Ammon's horn (tissue), 1 donor: ENCODE data around the gene RIMBP2.

ENCODE experiments used
- DNase-seq: peaks from one replicate; pipeline ENCODE4 v3.0.0-alpha.2; 2016; ENCODE audit warnings: low spot score

The RIMBP2 gene

GRCh38 chr12:130484221-130484620 is 231.9 kb downstream of the RIMBP2 start:
- no peak for DNase-seq

DNA sequence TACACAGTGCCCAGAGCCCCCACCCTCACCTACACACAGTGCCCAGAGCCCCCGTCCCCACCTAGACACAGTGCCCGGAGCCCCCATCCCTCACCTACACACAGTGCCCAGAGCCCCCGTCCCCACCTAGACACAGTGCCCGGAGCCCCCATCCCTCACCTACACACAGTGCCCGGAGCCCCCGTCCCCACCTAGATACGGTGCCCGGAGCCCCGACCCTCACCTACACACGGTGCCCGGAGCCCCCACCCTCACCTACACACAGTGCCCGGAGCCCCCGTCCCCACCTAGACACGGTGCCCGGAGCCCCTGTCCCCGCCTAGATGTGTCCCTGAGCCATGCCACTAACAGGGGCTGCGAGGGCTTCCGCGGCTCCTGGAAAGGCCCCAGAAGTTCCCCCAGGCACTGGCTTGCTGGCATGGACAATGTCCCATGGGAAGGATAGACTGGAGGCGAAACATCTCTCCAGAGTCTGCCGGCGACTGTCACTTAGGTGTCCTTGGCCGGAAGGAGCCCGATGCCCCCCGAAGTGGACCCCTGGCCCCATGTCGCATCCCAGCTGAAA is 232.4 kb downstream of the RIMBP2 start:
- DNase-seq = no peak

DNA sequence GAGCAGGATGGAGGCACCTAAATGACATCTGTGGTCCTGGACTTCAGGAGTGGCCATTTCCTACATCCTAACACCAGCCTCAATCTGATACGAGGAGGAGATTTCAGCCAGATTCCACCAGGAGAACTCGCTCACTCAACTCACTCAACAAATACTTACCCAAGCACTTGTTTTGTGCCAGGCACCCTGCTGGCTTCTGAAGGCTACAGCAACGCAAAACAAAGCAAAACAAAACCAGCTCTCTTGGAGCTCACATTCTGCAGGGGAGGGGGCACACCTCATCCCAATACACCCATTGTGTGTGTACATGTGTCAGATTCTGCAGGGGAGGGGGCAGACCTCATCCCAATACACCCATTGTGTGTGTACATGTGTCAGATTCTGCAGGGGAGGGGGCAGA is 233.7 kb downstream of the RIMBP2 start:
- no peak for DNase-seq

- no peak for DNase-seq
Observed at GRCh38 chr12:130481392-130481879, 234.7 kb downstream of the RIMBP2 start.

- no peak for DNase-seq
Observed at GRCh38 chr12:130480887-130481286, 235.2 kb downstream of the RIMBP2 start.

- no peak for DNase-seq
Observed at GRCh38 chr12:130480231-130480630, 235.9 kb downstream of the RIMBP2 start.

DNA sequence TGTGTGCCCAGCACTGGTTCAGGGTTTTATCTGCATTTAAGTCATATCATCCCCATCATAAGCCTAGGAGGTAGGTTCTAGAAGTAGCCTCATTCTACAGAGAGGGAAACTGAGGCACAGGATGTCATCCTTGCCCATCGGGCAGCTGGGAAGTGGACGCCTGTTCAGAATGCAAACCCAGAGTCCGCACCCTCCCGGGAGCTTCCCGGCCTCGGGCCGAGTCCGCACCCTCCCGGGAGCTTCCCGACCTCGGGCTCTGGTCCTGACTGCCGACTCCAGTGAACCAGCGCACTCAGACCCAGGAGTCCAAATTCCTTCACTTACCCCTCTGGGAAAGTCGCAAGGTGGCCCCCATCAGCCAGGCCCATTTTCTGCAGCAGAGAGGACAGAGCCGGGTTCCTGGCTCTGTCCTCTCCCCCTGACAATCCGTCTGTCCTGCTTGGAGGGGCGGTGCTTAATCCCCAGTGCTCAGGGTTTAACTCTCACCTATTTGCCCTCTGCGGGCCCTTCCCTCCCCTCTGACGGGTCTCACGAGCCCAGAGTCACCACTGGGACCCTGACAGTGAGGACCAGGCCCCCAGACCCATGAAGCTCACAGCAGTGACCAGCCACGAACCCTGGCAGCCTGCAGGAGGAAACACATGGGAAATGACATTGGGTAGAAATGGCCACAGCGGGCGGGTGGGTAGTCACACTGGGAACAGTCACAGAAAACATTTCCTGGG is 236.5 kb downstream of the RIMBP2 start:
- DNase-seq = no peak

GRCh38 chr12:130478786-130479185 is 237.3 kb downstream of the RIMBP2 start:
- no peak for DNase-seq

- no peak for DNase-seq
Observed at GRCh38 chr12:130477701-130478100, 238.4 kb downstream of the RIMBP2 start.

GRCh38 chr12:130477266-130477665 is 238.8 kb downstream of the RIMBP2 start:
- no peak for DNase-seq

DNA sequence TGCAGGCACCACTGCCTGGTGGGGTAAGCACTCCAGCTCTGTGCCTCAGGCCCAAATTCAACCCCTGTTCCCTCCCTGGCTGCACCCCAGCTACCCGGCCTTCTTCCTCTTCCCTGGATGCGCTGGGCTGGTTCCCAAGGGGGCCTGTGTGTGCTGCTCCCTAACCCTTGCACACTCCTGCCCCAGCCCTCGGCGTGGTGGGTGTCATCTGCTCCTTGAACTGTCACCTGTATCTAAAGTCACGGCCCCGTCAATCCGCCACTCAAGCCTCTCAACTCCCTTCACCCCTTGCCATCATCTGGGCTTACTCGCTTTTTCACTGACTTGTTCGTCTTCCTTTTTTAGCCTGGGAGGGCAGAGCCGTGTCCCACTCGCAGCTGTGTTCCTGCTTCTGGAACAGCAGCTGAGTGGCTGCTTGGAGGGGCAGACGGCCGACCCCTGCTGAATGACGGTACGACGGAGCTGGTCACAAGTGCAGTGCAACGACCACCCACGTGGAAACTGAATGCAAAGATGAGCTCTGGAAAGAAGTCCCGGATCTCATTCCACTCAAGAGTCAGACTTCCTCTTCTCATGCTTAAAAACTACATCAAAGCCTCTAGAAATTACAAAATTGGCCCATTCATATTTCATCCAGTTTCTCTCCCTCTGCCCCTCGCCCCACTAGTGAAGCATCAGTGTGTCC is 239.5 kb downstream of the RIMBP2 start:
- no peak for DNase-seq

- DNase-seq = no peak
Observed at GRCh38 chr12:130474599-130475269, 241.4 kb downstream of the RIMBP2 start.

GRCh38 chr12:130473266-130473665 is 242.8 kb downstream of the RIMBP2 start:
- no peak for DNase-seq

DNA sequence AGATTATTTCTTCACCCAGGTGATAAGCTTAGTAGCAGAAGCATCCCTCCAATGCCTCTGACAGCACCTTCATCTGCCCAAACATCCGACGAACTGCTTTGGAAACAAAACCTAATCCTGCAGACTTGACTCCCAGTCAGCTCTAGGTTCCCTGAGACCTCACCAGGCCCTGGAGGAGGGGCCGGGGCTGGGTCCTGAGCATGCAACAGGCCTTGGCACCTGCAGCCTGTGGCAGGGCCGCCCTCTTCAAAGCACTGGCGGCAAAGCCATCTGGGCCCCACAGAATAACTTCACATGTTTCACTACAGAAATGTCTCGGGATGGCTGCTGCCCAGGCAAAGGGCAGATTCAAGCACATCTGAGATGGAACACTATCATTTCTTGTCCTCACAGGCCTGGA is 245.1 kb downstream of the RIMBP2 start:
- DNase-seq = no peak

DNA sequence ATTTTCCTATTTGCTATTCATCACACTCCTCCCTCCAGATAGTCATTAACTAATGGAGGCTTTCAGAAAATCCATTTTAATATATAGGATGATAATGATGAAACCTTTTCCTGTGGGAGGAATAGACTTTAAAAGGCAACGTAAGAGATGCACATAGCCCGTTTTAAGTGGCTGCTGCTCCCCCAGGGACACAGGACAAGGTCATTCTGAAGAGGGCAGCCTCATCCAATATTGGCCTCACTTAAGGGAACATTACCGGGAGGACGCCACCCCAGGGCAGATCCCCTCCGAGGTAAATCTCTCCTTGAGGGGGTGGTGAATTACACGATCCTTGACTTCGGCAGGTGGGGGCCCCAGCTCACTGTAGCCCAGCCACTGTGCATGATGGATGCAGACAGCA is 246.5 kb downstream of the RIMBP2 start:
- no peak for DNase-seq

DNA sequence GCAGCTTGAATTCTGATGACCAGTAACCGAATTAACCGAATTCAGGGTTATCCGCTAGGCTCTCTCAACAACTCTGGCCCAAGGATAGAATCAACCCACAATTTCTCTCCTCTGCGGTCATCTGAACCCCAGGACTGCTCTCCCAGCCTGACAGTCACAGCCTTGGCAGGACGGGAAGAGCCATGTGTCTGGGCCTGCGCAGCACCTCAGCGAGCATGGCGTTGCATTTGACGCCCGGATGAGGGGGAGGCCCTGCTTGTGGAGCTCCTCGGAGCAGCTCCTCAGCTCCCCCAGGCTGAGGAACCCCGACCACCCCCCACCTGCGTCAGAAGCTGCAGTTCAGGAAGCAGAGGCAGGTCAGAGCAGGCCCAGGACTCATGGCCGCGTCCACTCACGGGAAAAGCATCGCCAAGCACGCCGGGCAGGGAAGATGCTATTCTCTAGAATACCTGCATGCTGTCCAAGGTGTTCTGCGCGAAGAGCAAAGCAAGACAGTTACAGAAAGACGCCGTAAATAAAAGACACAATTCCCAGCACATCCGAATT is 247.3 kb downstream of the RIMBP2 start:
- DNase-seq = no peak

- DNase-seq = no peak
Observed at GRCh38 chr12:130468186-130468585, 247.9 kb downstream of the RIMBP2 start.

- no peak for DNase-seq
Observed at GRCh38 chr12:130465626-130466025, 250.5 kb downstream of the RIMBP2 start.

DNA sequence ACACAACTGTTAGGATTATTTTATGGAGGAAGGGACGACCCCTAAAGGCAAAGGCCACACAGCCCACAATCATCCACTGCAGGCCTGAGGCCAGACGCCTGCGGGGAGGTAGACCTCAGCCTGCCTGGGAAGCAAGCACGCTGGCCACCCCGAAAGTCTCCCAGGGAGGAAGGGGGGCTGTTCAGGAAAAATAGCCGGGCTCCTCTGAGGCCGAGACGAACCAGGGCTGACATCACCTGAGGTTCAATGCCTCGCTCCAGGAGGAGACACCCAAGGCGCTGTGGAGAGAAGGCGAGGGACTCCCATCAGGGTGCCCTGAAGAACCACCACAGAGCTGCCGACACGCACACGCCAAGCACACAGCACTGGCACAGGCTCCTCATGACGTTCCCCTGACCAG is 251.1 kb downstream of the RIMBP2 start:
- no peak for DNase-seq

DNA sequence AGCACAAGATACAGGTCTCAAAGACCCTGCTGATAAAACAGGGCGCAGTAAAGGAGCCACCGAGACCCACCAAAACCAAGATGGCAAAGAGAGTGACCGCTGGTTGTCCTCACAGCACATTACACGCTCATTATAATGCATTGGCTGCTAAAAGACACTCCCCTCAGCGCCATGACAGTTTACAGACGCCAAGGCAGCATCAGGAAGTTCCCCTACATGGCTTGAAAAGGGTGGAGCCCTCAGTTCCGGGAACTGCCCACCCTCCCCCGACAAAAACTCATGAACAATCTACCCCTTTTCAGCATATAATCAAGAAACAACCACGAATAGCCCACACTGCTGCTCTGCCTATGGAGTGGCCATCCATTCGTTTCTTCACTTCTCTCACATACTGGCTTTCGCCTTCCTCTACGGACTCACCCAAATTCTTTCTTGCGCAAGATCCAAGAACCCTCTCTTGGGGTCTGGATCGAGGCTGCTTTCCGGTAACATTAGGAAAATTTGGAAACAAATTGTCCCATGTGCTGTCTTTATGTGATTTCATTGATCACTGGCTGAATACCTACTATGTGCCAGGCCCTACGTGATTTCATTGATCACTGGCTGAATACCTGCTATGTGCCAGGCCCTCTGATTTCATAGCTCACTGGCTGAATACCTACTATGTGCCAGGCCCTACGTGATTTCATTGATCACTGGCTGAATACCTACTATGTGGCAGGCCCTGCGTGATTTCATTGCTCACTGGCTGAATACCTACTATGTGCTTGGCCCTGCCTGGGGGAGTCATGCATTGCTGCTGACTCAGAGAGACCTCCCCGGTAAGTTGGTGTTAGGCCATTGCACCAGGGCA is 252.1 kb downstream of the RIMBP2 start:
- no peak for DNase-seq

DNA sequence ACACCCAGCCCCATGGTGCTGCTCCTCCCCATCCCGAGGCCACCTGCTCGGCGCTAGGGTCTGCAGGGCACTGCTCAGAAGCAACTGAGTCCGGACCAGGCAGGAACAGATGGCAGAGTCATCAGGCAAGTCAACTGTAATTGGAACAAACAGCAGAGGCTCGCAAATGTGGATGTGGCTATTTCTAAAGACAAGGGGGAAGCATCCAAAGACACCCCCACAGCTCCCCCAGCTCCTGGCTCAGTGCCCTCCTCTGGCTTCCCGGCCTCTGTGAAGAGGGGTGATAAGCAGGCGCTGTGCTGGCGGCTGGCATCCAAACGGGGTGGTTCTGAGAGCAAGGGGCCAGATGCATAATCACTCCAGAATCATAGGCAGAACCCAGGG is 252.8 kb downstream of the RIMBP2 start:
- DNase-seq = peak; percentile 20
